HepG2 (cell line): Measurements from ENCODE around the gene PRDX3. TPM values are rescaled to one million over a fixed set of nuclear protein-coding genes. Genes with fewer than 3 reads are reported as not detected.

Experiments used
- CHD2 ChIP-seq: IDR thresholded peaks from 2 replicates; pipeline ENCODE4 v1.6.1; 2011; ENCODE audit warnings: low read depth, low read length, improper control_type of control experiment
- ELF3 ChIP-seq: IDR thresholded peaks from 2 replicates; pipeline ENCODE4 v1.6.1; 2016; ENCODE audit warnings: missing genetic modification reagents, missing compliant biosample characterization
- NR2F6 ChIP-seq, 2 experiments: IDR thresholded peaks; 2 replicates each; pipeline ENCODE4 v1.6.1; 2016; ENCODE audit warnings: antibody characterized with exemption in 1 of 2, mild to moderate bottlenecking in 1 of 2
- ZBTB7A ChIP-seq: sonication (generic); formaldehyde crosslinking; IDR thresholded peaks from 2 replicates; pipeline ENCODE4 v1.8.0; 2022; ENCODE audit warnings: mild to moderate bottlenecking, missing genetic modification reagents
- ZFP36L2 ChIP-seq: sonication (generic); formaldehyde crosslinking; IDR thresholded peaks from 2 replicates; pipeline ENCODE4 v1.4.0; 2020; ENCODE audit warnings: missing genetic modification reagents
- ZNF451 ChIP-seq: sonication (generic); formaldehyde crosslinking; IDR thresholded peaks from 2 replicates; pipeline ENCODE4 v1.5.0; 2020; ENCODE audit warnings: mild to moderate bottlenecking, missing genetic modification reagents
- ZNF776 ChIP-seq: sonication (generic); formaldehyde crosslinking; IDR thresholded peaks from 2 replicates; pipeline ENCODE4 v1.4.0; 2020; ENCODE audit warnings: mild to moderate bottlenecking, missing genetic modification reagents
- ZNF83 ChIP-seq: sonication (generic); formaldehyde crosslinking; IDR thresholded peaks from 2 replicates; pipeline ENCODE4 v1.4.0; 2020; ENCODE audit warnings: missing genetic modification reagents, mild to moderate bottlenecking, borderline replicate concordance
- ZSCAN30 ChIP-seq: sonication (generic); formaldehyde crosslinking; IDR thresholded peaks from 2 replicates; pipeline ENCODE4 v1.5.0; 2020; ENCODE audit warnings: mild to moderate bottlenecking, missing genetic modification reagents
- polyA plus RNA-seq, 8 experiments: library from polyadenylated mRNA; depleted of rRNA in 3 of 8; stranded (reverse) in 7 of 8; unstranded in 1 of 8; fragments of >200 nt; fragmentation: Illumina TruSeq in 4 of 8; extraction: Trizol in 4 of 8; gene quantifications; 2 replicates each; pipeline versions ENCODE4 v1.2.1 to v1.2.3, GENCODE V29; 2011 to 2016; ENCODE audit warnings: low read depth in 4 of 8, missing spikeins in 1 of 8, mixed read lengths in 1 of 8; ENCODE audit not compliant: insufficient read depth in 1 of 8
- total RNA-seq, 5 experiments: library from RNA; depleted of rRNA; stranded (reverse); fragments of >200 nt; fragmentation: Illumina TruSeq; extraction: Trizol; gene quantifications; 2 replicates each; pipeline ENCODE4 v1.2.3, GENCODE V29; 2016; ENCODE audit warnings: low read depth in 1 of 5
- TF ChIP-seq, protein P1 (sequence below): sonication (generic); formaldehyde crosslinking; IDR thresholded peaks from 2 replicates; pipeline ENCODE4 v1.4.0; 2020; ENCODE audit warnings: missing genetic modification reagents, borderline replicate concordance
- TF ChIP-seq, protein P2 (sequence below): sonication (generic); formaldehyde crosslinking; IDR thresholded peaks from 2 replicates; pipeline ENCODE4 v1.9.0; 2021; ENCODE audit warnings: missing genetic modification reagents, mild to moderate bottlenecking, borderline replicate concordance
- TF ChIP-seq, protein P3 (sequence below): sonication (generic); formaldehyde crosslinking; IDR thresholded peaks from 2 replicates; pipeline ENCODE4 v1.4.0; 2020; ENCODE audit warnings: missing genetic modification reagents, borderline replicate concordance
- TF ChIP-seq, protein P4 (sequence below): sonication (generic); formaldehyde crosslinking; IDR thresholded peaks from 2 replicates; pipeline ENCODE4 v1.4.0; 2020; ENCODE audit warnings: low read depth, mild to moderate bottlenecking, missing genetic modification reagents
- TF ChIP-seq, protein P5 (sequence below): sonication (generic); formaldehyde crosslinking; IDR thresholded peaks from 2 replicates; pipeline ENCODE4 v1.4.0; 2020; ENCODE audit warnings: missing genetic modification reagents
- TF ChIP-seq, protein P6 (sequence below): sonication (generic); formaldehyde crosslinking; IDR thresholded peaks from 2 replicates; pipeline ENCODE4 v1.9.0; 2022; ENCODE audit warnings: missing genetic modification reagents, mild to moderate bottlenecking, borderline replicate concordance

The PRDX3 gene
- total and polyA plus RNA-seq, 2 of the 13 experiments (the other 11 are each of a cell fraction or from before 2014, with no cell fraction given): 407 to 565 TPM

DNA sequence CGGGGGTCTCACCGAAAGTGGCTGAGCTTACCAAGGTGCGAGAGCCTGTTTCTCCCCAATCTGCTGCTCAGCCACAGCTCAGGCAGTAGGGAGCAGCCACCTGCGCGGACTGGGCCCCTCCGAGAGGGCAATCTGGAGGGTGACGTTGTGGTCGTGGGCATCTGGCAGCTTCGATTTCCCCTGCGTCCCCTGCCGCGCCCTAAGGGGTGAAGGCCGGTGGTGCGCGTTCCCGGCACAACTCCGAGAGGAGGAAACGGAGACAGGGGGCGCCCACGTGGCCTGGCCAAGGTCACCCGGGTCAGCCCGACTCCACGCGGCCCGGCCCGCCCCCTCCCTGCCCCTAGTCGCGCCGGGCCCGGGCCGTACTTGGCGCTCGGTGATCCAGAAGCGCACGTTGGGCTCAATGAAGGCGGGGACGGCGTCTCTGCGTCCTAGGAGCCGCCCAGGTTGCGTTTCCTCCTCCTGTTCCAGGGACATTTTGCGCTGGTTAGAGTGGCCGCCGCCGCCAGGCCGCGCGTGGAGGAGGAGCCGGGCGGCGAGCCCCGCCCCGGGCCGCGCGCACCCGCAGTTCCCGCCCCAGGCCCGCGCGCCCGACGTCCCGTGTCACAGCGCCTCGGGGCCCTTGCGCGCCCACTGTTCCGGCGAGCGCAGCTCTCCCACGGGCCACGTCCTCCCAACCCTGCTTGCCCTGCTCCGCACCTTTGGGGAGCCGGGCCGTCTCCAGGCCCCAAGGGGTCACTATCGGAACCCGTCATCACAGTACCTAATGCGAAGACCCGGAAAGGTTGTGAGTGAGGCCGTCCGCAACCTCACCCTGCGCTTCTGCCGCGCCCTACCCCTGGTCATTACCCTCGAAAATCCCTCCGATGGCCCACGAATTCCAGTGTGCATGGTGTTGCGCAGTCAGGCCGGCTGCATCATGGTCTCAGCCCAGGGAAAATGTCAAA, 13.2 kb downstream of the PRDX3 start, which contains the start of gene SFXN4 (continued):
- TF ChIP-seq, protein P1, sequence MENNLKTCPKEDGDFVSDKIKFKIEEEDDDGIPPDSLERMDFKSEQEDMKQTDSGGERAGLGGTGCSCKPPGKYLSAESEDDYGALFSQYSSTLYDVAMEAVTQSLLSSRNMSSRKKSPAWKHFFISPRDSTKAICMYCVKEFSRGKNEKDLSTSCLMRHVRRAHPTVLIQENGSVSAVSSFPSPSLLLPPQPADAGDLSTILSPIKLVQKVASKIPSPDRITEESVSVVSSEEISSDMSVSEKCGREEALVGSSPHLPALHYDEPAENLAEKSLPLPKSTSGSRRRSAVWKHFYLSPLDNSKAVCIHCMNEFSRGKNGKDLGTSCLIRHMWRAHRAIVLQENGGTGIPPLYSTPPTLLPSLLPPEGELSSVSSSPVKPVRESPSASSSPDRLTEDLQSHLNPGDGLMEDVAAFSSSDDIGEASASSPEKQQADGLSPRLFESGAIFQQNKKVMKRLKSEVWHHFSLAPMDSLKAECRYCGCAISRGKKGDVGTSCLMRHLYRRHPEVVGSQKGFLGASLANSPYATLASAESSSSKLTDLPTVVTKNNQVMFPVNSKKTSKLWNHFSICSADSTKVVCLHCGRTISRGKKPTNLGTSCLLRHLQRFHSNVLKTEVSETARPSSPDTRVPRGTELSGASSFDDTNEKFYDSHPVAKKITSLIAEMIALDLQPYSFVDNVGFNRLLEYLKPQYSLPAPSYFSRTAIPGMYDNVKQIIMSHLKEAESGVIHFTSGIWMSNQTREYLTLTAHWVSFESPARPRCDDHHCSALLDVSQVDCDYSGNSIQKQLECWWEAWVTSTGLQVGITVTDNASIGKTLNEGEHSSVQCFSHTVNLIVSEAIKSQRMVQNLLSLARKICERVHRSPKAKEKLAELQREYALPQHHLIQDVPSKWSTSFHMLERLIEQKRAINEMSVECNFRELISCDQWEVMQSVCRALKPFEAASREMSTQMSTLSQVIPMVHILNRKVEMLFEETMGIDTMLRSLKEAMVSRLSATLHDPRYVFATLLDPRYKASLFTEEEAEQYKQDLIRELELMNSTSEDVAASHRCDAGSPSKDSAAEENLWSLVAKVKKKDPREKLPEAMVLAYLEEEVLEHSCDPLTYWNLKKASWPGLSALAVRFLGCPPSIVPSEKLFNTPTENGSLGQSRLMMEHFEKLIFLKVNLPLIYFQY (CRISPR knock-in tag): peak; percentile 71; the same call in 1 of the 2 replicates
- no peak for TF ChIP-seq ZSCAN30 (CRISPR knock-in tag)
- no peak; the same call in 1 of the 2 replicates for TF ChIP-seq ZNF451 (CRISPR knock-in tag)
- TF ChIP-seq, protein P2, sequence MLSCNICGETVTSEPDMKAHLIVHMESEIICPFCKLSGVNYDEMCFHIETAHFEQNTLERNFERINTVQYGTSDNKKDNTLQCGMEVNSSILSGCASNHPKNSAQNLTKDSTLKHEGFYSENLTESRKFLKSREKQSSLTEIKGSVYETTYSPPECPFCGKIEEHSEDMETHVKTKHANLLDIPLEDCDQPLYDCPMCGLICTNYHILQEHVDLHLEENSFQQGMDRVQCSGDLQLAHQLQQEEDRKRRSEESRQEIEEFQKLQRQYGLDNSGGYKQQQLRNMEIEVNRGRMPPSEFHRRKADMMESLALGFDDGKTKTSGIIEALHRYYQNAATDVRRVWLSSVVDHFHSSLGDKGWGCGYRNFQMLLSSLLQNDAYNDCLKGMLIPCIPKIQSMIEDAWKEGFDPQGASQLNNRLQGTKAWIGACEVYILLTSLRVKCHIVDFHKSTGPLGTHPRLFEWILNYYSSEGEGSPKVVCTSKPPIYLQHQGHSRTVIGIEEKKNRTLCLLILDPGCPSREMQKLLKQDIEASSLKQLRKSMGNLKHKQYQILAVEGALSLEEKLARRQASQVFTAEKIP (CRISPR knock-in tag): no peak
- TF ChIP-seq, protein P3, sequence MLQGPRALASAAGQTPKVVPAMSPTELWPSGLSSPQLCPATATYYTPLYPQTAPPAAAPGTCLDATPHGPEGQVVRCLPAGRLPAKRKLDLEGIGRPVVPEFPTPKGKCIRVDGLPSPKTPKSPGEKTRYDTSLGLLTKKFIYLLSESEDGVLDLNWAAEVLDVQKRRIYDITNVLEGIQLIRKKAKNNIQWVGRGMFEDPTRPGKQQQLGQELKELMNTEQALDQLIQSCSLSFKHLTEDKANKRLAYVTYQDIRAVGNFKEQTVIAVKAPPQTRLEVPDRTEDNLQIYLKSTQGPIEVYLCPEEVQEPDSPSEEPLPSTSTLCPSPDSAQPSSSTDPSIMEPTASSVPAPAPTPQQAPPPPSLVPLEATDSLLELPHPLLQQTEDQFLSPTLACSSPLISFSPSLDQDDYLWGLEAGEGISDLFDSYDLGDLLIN (CRISPR knock-in tag): 0 out of 2 replicates have a peak, but pooled peaks have one; percentile 36
- TF ChIP-seq, protein P4, sequence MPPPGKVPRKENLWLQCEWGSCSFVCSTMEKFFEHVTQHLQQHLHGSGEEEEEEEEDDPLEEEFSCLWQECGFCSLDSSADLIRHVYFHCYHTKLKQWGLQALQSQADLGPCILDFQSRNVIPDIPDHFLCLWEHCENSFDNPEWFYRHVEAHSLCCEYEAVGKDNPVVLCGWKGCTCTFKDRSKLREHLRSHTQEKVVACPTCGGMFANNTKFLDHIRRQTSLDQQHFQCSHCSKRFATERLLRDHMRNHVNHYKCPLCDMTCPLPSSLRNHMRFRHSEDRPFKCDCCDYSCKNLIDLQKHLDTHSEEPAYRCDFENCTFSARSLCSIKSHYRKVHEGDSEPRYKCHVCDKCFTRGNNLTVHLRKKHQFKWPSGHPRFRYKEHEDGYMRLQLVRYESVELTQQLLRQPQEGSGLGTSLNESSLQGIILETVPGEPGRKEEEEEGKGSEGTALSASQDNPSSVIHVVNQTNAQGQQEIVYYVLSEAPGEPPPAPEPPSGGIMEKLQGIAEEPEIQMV (CRISPR knock-in tag): no peak
- TF ChIP-seq ZBTB7A (CRISPR knock-in tag): peak; percentile 91
- TF ChIP-seq ZNF83 (CRISPR knock-in tag): 0 out of 2 replicates have a peak, but pooled peaks have one; percentile 77
- peak; percentile 78; the same call in 1 of the 2 replicates for TF ChIP-seq ELF3 (CRISPR knock-in tag)
- peak; percentile 24; the same call in 1 of the 2 replicates for TF ChIP-seq ZFP36L2 (CRISPR knock-in tag)
- TF ChIP-seq, protein P5, sequence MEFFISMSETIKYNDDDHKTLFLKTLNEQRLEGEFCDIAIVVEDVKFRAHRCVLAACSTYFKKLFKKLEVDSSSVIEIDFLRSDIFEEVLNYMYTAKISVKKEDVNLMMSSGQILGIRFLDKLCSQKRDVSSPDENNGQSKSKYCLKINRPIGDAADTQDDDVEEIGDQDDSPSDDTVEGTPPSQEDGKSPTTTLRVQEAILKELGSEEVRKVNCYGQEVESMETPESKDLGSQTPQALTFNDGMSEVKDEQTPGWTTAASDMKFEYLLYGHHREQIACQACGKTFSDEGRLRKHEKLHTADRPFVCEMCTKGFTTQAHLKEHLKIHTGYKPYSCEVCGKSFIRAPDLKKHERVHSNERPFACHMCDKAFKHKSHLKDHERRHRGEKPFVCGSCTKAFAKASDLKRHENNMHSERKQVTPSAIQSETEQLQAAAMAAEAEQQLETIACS (CRISPR knock-in tag): peak; percentile 96
- TF ChIP-seq ZNF776 (CRISPR knock-in tag): no peak
- TF ChIP-seq, protein P6, sequence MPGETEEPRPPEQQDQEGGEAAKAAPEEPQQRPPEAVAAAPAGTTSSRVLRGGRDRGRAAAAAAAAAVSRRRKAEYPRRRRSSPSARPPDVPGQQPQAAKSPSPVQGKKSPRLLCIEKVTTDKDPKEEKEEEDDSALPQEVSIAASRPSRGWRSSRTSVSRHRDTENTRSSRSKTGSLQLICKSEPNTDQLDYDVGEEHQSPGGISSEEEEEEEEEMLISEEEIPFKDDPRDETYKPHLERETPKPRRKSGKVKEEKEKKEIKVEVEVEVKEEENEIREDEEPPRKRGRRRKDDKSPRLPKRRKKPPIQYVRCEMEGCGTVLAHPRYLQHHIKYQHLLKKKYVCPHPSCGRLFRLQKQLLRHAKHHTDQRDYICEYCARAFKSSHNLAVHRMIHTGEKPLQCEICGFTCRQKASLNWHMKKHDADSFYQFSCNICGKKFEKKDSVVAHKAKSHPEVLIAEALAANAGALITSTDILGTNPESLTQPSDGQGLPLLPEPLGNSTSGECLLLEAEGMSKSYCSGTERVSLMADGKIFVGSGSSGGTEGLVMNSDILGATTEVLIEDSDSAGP (CRISPR knock-in tag): peak; percentile 83
- no peak for TF ChIP-seq CHD2
- peak; percentile 72 for TF ChIP-seq NR2F6 (IDR thresholded peaks at IDR 0.05)
- TF ChIP-seq NR2F6 (CRISPR knock-in tag; IDR thresholded peaks at IDR 0.05): peak; percentile 96
